ENCODE measurements around the gene ATG13.

The ATG13 gene

DNA sequence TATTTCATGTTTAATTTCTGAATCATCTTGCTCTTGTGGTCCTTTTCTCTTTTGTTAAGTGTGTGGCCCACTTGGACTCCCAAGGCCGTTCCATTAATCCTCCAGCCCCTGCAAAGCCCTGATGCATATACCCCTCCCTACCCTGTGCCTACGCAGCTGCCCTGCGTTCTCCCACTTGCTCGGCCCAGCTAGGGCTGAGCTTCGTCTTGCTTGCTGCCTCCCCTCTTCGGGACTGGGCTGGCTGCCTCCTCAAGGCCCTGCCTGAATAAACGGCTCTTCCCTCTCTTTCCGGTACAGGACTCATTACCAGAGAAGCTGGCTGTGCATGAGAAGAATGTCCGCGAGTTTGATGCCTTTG is 54.6 kb downstream of the ATG13 start:
- H3K4me3 ChIP-seq (ENCODE audit: low read length in 2 of 2), result no peak overlapping the region
- H3K9me3 ChIP-seq (replicated peaks in 1 of 2; ENCODE audit: control insufficient read depth in 2 of 2, insufficient read depth in 1 of 2, low read depth in 1 of 2, low read length in 2 of 2), result peaks cover 0 to 3% of the 10 kb centered on the region in 2 donors
- peaks cover 36 to 78% of the 10 kb centered on the region in 2 donors for H3K36me3 ChIP-seq (replicated peaks in 1 of 2; ENCODE audit: control insufficient read depth in 2 of 2, insufficient read depth in 2 of 2, low read length in 2 of 2)
- no peak overlapping the region for H2BK15ac ChIP-seq (ENCODE audit: low read length)
- H3K27ac ChIP-seq (replicated peaks; ENCODE audit: low read length), result no peak overlapping the region
- no peak overlapping the region for H2BK12ac ChIP-seq (ENCODE audit: low read length)
- peaks cover 2 to 4% of the 10 kb centered on the region in 2 donors for H3K4me1 ChIP-seq (ENCODE audit: control insufficient read depth in 2 of 2, insufficient read depth in 1 of 2, low read depth in 1 of 2, low read length in 2 of 2)
- no peak overlapping the region for H2AFZ ChIP-seq (ENCODE audit: low read length)
- no peak overlapping the region for H4K8ac ChIP-seq (ENCODE audit: low read depth, low read length)
- no peak overlapping the region for H2BK5ac ChIP-seq (ENCODE audit: low read length)
- H2AK5ac ChIP-seq (ENCODE audit: low read depth, low read length), result no peak overlapping the region
- H2BK120ac ChIP-seq (ENCODE audit: low read depth, low read length), result no peak overlapping the region
- H3K4me2 ChIP-seq (ENCODE audit: insufficient read depth, low read length, poor library complexity, severe bottlenecking), result no peak overlapping the region
- H4K91ac ChIP-seq (ENCODE audit: low read depth, low read length, poor library complexity), result no peak overlapping the region
- no peak overlapping the region for H3K9ac ChIP-seq (ENCODE audit: low read depth, low read length, poor library complexity)
- no peak overlapping the region for H3K23ac ChIP-seq (ENCODE audit: low read depth, low read length, poor library complexity)
- H3K27me3 ChIP-seq (ENCODE audit: control insufficient read depth in 3 of 3, insufficient read depth in 3 of 3, low read depth in 1 of 3, low read length in 3 of 3), result no peaks in the 10 kb centered on the region
- H3K18ac ChIP-seq (ENCODE audit: low read length), result no peak overlapping the region
- peaks cover 3% of the 10 kb centered on the region for H3K79me1 ChIP-seq (ENCODE audit: low read depth, low read length)
- no CpG with 5 or more reads among the region's 10 CpGs for WGBS, 2 donors (ENCODE audit: extremely low coverage in 2 of 2, insufficient read length in 2 of 2, insufficient replicate concordance in 1 of 2)
- no peak overlapping the region for H3K4ac ChIP-seq (ENCODE audit: low read length)
- DNase-seq (ENCODE audit: low spot score), result no peak
- H3K14ac ChIP-seq (ENCODE audit: low read length), result no peak overlapping the region

- H4K91ac ChIP-seq (ENCODE audit: low read depth, low read length, poor library complexity), result no peak overlapping the region
- no peak overlapping the region for H3K23ac ChIP-seq (ENCODE audit: low read depth, low read length, poor library complexity)
- no peak overlapping the region for H2BK5ac ChIP-seq (ENCODE audit: low read length)
- no peak overlapping the region for H2AFZ ChIP-seq (ENCODE audit: low read length)
- no peak overlapping the region for H3K18ac ChIP-seq (ENCODE audit: low read length)
- H4K8ac ChIP-seq (ENCODE audit: low read depth, low read length), result no peak overlapping the region
- peaks cover 2 to 4% of the 10 kb centered on the region in 2 donors for H3K4me1 ChIP-seq (ENCODE audit: control insufficient read depth in 2 of 2, insufficient read depth in 1 of 2, low read depth in 1 of 2, low read length in 2 of 2)
- no peak for DNase-seq (ENCODE audit: low spot score)
- no peak overlapping the region for H3K4me2 ChIP-seq (ENCODE audit: insufficient read depth, low read length, poor library complexity, severe bottlenecking)
- no peak overlapping the region for H2BK15ac ChIP-seq (ENCODE audit: low read length)
- peaks cover 0 to 3% of the 10 kb centered on the region in 2 donors for H3K9me3 ChIP-seq (replicated peaks in 1 of 2; ENCODE audit: control insufficient read depth in 2 of 2, insufficient read depth in 1 of 2, low read depth in 1 of 2, low read length in 2 of 2)
- H2BK120ac ChIP-seq (ENCODE audit: low read depth, low read length), result no peak overlapping the region
- no CpG with 5 or more reads among the region's 7 CpGs for WGBS, 2 donors (ENCODE audit: extremely low coverage in 2 of 2, insufficient read length in 2 of 2, insufficient replicate concordance in 1 of 2)
- no peak overlapping the region for H3K9ac ChIP-seq (ENCODE audit: low read depth, low read length, poor library complexity)
- H3K36me3 ChIP-seq (replicated peaks in 1 of 2; ENCODE audit: control insufficient read depth in 2 of 2, insufficient read depth in 2 of 2, low read length in 2 of 2), result peaks cover 36 to 73% of the 10 kb centered on the region in 2 donors
- H3K27ac ChIP-seq (replicated peaks; ENCODE audit: low read length), result no peak overlapping the region
- H3K4me3 ChIP-seq (ENCODE audit: low read length in 2 of 2), result no peak overlapping the region
- H2BK12ac ChIP-seq (ENCODE audit: low read length), result no peak overlapping the region
- no peak overlapping the region for H3K4ac ChIP-seq (ENCODE audit: low read length)
- no peak overlapping the region for H3K14ac ChIP-seq (ENCODE audit: low read length)
- H2AK5ac ChIP-seq (ENCODE audit: low read depth, low read length), result no peak overlapping the region
- no peaks in the 10 kb centered on the region for H3K27me3 ChIP-seq (ENCODE audit: control insufficient read depth in 3 of 3, insufficient read depth in 3 of 3, low read depth in 1 of 3, low read length in 3 of 3)
- H3K79me1 ChIP-seq (ENCODE audit: low read depth, low read length), result peaks cover 3% of the 10 kb centered on the region
Measured at GRCh38 chr11:46672381-46672839, 55.1 kb downstream of the ATG13 start.

DNA sequence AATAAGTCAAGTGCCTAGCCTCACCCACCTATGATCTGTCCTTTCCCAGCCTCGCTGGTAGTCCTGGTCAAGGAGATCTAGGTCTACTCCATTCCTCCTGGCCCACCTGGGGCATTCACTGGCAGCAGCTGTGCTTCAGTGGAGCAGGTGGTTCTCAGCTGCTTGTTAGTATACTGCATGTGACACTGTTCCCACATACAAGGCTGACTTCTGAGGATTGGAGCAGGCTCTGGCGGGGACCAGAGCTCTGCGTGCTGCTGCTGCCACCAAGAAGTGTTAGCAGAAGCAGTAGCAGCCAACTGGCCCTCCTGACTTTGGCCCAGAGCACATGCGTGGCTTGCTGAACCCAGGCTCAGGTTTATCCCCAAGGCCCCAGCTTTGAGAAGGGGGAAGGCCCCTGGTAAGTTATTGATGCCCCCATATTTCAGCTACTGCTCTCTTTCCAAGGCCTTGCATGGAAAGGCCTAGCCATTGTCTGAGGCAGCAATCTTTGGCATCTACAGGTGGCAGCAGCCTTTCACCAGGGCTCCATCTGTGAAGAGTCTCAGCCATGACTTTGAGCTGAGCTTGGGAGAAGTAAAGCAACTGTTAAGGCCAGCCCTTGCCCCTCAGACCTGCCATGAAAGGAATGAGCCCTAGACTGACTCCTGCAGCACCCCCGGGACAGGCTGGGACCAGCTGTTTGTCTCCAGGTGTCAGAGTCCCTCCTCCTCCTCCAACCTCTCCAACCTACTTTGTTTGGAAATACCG is 56.5 kb downstream of the ATG13 start:
- Histone ChIP-seq H4K91ac (ENCODE audit: low read depth, low read length, poor library complexity) (no peak overlapping the region), H3K79me1 (ENCODE audit: low read depth, low read length) (peaks cover 3% of the 10 kb centered on the region), H4K8ac (ENCODE audit: low read depth, low read length) (no peak overlapping the region), H3K4ac (ENCODE audit: low read length) (no peak overlapping the region), H3K4me2 (ENCODE audit: insufficient read depth, low read length, poor library complexity, severe bottlenecking) (no peak overlapping the region), H3K4me1 (ENCODE audit: control insufficient read depth in 2 of 2, insufficient read depth in 1 of 2, low read depth in 1 of 2, low read length in 2 of 2) (peaks cover 2 to 4% of the 10 kb centered on the region in 2 donors), H3K9ac (ENCODE audit: low read depth, low read length, poor library complexity) (no peak overlapping the region), H3K18ac (ENCODE audit: low read length) (no peak overlapping the region), H2AFZ (ENCODE audit: low read length) (no peak overlapping the region), H3K23ac (ENCODE audit: low read depth, low read length, poor library complexity) (no peak overlapping the region), H3K36me3 (replicated peaks in 1 of 2; ENCODE audit: control insufficient read depth in 2 of 2, insufficient read depth in 2 of 2, low read length in 2 of 2) (peaks cover 32 to 70% of the 10 kb centered on the region in 2 donors), H2BK15ac (ENCODE audit: low read length) (no peak overlapping the region), H3K27me3 (ENCODE audit: control insufficient read depth in 3 of 3, insufficient read depth in 3 of 3, low read depth in 1 of 3, low read length in 3 of 3) (no peaks in the 10 kb centered on the region), H2BK120ac (ENCODE audit: low read depth, low read length) (no peak overlapping the region), H3K4me3 (ENCODE audit: low read length in 2 of 2) (no peak overlapping the region), H3K27ac (replicated peaks; ENCODE audit: low read length) (no peak overlapping the region), H2AK5ac (ENCODE audit: low read depth, low read length) (no peak overlapping the region), H3K14ac (ENCODE audit: low read length) (no peak overlapping the region), H2BK12ac (ENCODE audit: low read length) (no peak overlapping the region), H3K9me3 (replicated peaks in 1 of 2; ENCODE audit: control insufficient read depth in 2 of 2, insufficient read depth in 1 of 2, low read depth in 1 of 2, low read length in 2 of 2) (no peaks in the 10 kb centered on the region), H2BK5ac (ENCODE audit: low read length) (no peak overlapping the region)
- no peak for DNase-seq (ENCODE audit: low spot score)
- WGBS, 2 donors (ENCODE audit: extremely low coverage in 2 of 2, insufficient read length in 2 of 2, insufficient replicate concordance in 1 of 2), result no CpG with 5 or more reads among the region's 6 CpGs

DNA sequence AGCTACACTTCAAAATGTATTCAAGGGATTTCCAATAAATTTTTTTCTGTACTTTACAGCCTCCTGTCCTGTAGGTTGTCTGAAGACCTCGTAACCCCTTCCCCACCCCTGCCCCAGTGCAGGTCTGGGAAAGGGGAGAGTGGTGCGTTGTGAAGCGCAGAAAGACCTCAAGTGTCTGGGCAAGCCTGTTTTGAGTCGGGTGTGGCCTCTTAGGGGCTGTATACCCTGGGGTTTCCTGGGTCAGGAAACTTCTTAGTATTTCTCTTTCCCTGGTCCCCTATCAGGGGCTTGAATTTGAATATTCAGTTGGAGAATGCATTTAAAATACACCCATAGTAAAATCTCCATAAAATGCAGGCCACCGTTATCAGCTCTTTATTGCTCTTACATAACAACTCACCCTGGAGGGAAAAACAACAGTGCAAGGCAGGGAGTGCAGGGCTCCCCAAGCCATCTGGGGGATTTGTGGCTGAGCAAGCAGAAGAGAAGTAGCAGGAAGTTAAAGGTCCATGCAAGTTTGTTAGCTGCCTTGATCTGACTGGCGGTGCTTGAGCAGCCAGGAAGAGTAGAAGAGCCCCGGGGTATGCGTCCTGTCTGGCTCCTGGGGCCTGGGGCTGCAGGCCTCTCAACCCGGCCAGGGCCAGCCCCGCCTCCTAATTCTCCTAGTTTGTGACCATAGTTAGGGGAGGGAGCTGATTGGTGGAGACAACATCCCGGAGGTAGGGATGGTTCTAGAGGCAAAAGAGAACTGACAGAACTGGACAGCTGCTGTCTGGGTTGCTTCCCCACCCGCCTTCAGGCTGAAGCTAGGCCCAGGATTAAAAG is 57.3 kb downstream of the ATG13 start:
- H3K27me3 ChIP-seq (ENCODE audit: control insufficient read depth in 3 of 3, insufficient read depth in 3 of 3, low read depth in 1 of 3, low read length in 3 of 3), result no peaks in the 10 kb centered on the region
- H2BK120ac ChIP-seq (ENCODE audit: low read depth, low read length), result no peak overlapping the region
- H3K79me1 ChIP-seq (ENCODE audit: low read depth, low read length), result peaks cover 5% of the 10 kb centered on the region
- H4K8ac ChIP-seq (ENCODE audit: low read depth, low read length), result no peak overlapping the region
- no peaks in the 10 kb centered on the region for H3K9me3 ChIP-seq (replicated peaks in 1 of 2; ENCODE audit: control insufficient read depth in 2 of 2, insufficient read depth in 1 of 2, low read depth in 1 of 2, low read length in 2 of 2)
- H2BK15ac ChIP-seq (ENCODE audit: low read length), result no peak overlapping the region
- H2AFZ ChIP-seq (ENCODE audit: low read length), result no peak overlapping the region
- no peak overlapping the region for H3K23ac ChIP-seq (ENCODE audit: low read depth, low read length, poor library complexity)
- H2BK12ac ChIP-seq (ENCODE audit: low read length), result no peak overlapping the region
- peak overlapping the region; percentile 73 for H3K9ac ChIP-seq (ENCODE audit: low read depth, low read length, poor library complexity)
- H3K14ac ChIP-seq (ENCODE audit: low read length), result no peak overlapping the region
- no CpG with 5 or more reads among the region's 12 CpGs for WGBS, 2 donors (ENCODE audit: extremely low coverage in 2 of 2, insufficient read length in 2 of 2, insufficient replicate concordance in 1 of 2)
- H3K18ac ChIP-seq (ENCODE audit: low read length), result no peak overlapping the region
- no peak overlapping the region for H3K4me3 ChIP-seq (ENCODE audit: low read length in 2 of 2)
- no peak overlapping the region for H3K27ac ChIP-seq (replicated peaks; ENCODE audit: low read length)
- H3K4me2 ChIP-seq (ENCODE audit: insufficient read depth, low read length, poor library complexity, severe bottlenecking), result no peak overlapping the region
- H4K91ac ChIP-seq (ENCODE audit: low read depth, low read length, poor library complexity), result no peak overlapping the region
- no peak overlapping the region for H2BK5ac ChIP-seq (ENCODE audit: low read length)
- H3K36me3 ChIP-seq (replicated peaks in 1 of 2; ENCODE audit: control insufficient read depth in 2 of 2, insufficient read depth in 2 of 2, low read length in 2 of 2), result peaks cover 32 to 70% of the 10 kb centered on the region in 2 donors
- peak; percentile 8 for DNase-seq (ENCODE audit: low spot score)
- H2AK5ac ChIP-seq (ENCODE audit: low read depth, low read length), result no peak overlapping the region
- H3K4me1 ChIP-seq (ENCODE audit: control insufficient read depth in 2 of 2, insufficient read depth in 1 of 2, low read depth in 1 of 2, low read length in 2 of 2), result peaks cover 2 to 4% of the 10 kb centered on the region in 2 donors
- H3K4ac ChIP-seq (ENCODE audit: low read length), result no peak overlapping the region
